Upper lobe of left lung (tissue), 4 donors: ENCODE measurements around the gene ARHGEF10L.

ENCODE experiments used
- CTCF ChIP-seq, 6 experiments: fragments of 450-650 bp in 4 of 6; fragments of 200-600 bp in 2 of 6; sonication (generic) in 2 of 6; IDR thresholded peaks; one replicate each; pipeline ENCODE4 v1.5.1; 2016 to 2019; ENCODE audit warnings: antibody characterized with exemption in 6 of 6
- EP300 ChIP-seq, 4 donors: sonication (generic); formaldehyde crosslinking; IDR thresholded peaks; one replicate each; pipeline ENCODE4 v1.5.1; 2017; ENCODE audit warnings: antibody characterized with exemption in 4 of 4, control low read depth in 2 of 4
- POLR2A ChIP-seq, 4 donors: fragments of 450-650 bp; IDR thresholded peaks; one replicate each; pipeline ENCODE4 v1.5.1; 2016 to 2017; ENCODE audit warnings: antibody characterized with exemption in 4 of 4, mild to moderate bottlenecking in 2 of 4
- POLR2AphosphoS5 ChIP-seq, 2 donors: sonication (generic); formaldehyde crosslinking; IDR thresholded peaks; one replicate each; pipeline ENCODE4 v1.5.1; 2017; ENCODE audit warnings: antibody characterized with exemption in 2 of 2

- TF ChIP-seq CTCF (IDR thresholded peaks at IDR 0.05) (no peak), POLR2A (IDR thresholded peaks at IDR 0.05) (no peak), EP300 (IDR thresholded peaks at IDR 0.05) (no peak), POLR2AphosphoS5 (IDR thresholded peaks at IDR 0.05) (no peak)
Measured at GRCh38 chr1:17595602-17595925, 56.1 kb downstream of the ARHGEF10L start.
